Thoracic aorta endothelial cell (primary cell): Measurements from ENCODE around the gene PFN2. TPM values are rescaled to one million over a fixed set of nuclear protein-coding genes. Genes with fewer than 3 reads are reported as not detected.

Experiments
- small RNA-seq: library from RNA; depleted of rRNA; stranded (forward); fragments of <200 nt; gene quantifications from one replicate; pipeline ENCODE3, GENCODE V24; 2012
- total RNA-seq: library from RNA; depleted of rRNA; stranded (reverse); fragments of >200 nt; gene quantifications from 2 replicates; pipeline ENCODE4 v1.2.3, GENCODE V29; 2012

PFN2 gene, protein sequence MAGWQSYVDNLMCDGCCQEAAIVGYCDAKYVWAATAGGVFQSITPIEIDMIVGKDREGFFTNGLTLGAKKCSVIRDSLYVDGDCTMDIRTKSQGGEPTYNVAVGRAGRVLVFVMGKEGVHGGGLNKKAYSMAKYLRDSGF
- total RNA-seq = 141 and 156 TPM in 2 replicates

DNA sequence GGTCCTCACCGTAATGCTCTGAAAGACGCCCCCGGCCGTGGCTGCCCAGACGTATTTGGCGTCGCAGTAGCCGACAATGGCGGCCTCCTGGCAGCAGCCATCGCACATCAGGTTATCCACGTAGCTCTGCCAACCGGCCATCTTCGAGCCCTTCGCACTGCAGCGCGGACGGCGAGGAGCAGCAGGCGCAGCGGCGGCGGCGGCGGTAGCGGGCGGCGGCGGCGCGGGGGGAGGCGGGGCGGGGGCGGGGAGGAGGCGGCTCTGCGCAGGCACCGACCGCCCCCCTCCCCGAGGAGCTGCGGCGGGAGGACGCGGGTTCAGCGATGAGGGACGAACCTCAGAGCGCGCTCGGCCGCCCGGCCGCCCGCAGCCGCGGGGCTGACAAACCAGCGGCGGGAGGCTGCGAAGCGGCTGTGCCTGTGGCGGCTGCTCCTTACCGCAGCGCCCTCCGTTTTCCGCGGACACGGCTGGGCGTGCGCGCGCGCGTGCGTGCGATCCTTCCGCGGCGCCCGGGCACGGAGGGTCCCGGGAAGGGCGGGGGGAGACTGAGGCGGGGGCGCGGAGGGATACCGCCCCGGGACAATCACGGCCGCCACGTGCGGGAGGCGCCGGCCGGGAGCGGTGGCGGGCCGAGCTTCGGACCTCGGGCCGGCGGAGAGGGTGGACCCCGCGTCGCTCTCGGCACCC lies at the start of gene PFN2:
Gene PFN2, minus strand, starts transcription at position 180 of the 687 bp plus-strand sequence. Its CDS starts 39 bp downstream, at position 141.

Small RNA genes within 50 kb of the gene (small RNA-seq; reads per million reads assigned to genes)
- gene RNU6-720P = not detected

Other genes with a start within 250 kb of the PFN2 start
- 48.3 and 51.8 TPM in 2 replicates for gene COMMD2, start 218.4 kb downstream of the PFN2 start, total RNA-seq
- gene ANKUB1, start 178.3 kb downstream of the PFN2 start, total RNA-seq = not detected in 2 replicates
- gene RNF13, start 157.7 kb downstream of the PFN2 start, total RNA-seq = 50.4 and 57.6 TPM in 2 replicates